Pulmonary artery endothelial cell (primary cell): ENCODE measurements around the gene FLT1. TPM values are rescaled to one million over a fixed set of nuclear protein-coding genes. Genes with fewer than 3 reads are reported as not detected.
A peak's percentile ranks its signal among the peaks of the same experiment; 100 is the strongest.

Experiments
- DNase-seq: peaks from one replicate; pipeline ENCODE4 v3.0.0-alpha.2; 2011; ENCODE audit warnings: low read depth, low spot score
- total RNA-seq: library from RNA; depleted of rRNA; stranded (reverse); fragments of >200 nt; gene quantifications from 2 replicates; pipeline ENCODE4 v1.2.3, GENCODE V29; 2014

The FLT1 gene
- total RNA-seq, 1 donor from 2014 or later: 110 TPM

DNA sequence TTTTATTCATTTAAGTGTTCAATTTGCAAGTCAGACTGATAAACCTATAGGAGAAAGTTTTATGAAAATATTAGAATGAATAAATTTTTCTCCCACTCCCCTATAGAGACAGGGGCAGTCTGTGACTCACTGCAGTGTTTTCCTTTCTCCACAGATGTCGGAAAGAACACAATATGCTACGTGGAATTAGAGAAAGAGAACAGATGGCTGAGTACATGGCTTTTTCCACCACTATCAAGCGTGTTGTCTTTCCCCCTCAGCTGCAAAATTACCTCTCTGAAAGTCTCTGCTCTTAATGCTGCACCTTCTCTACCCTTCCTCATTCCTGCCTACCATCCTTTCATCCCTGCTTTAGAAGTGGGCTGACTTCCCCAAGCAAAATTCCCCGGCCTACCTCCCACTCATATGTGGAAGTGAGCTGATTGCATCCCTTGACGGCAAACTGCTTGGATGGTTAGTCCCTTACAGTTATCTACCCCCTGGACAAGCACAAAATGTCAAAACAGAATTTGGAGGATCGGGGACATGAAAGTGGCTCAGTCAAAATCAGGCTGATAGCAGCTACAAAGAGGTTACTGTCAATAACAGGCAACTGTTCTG lies 30.0 kb downstream of the FLT1 start:
- DNase-seq: no peak

DNA sequence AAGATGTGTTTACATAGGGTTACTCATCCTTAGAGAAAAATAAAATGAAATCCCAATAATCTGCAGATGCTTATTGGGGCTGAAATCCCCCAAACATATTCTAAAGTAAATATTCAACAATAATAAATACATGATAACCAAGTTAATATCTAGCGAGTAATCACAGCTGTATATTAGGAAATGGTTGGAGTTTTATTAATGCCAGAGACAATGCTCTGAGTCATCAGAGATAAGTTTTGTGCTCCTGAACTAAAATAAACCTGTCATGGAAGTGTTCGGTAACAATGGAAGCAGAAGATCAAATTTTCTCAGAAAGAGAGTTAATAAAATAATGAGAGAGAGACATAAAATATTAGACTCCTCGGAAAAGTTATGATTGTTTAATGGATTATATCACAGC lies 31.4 kb downstream of the FLT1 start:
- DNase-seq: no peak

DNA sequence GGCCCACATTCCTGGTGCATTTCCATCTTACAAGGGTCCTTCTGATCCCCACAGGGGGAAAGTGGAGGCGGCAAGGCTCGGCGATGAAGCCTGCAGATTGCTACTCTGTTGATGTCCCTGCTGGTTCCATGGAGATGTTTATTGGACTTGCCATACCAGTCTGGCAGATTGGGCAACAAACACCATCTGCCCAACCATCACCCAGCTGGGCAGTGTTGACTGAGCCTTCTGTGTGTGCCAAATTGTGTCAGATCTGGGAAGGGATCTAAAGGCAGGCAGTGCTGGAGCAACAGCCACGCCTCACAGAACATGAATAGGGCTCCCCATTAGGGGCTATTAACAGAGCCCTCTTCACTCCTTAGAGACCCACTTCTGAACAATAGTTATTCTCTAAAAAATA lies 35.0 kb downstream of the FLT1 start:
- DNase-seq: no peak

DNA sequence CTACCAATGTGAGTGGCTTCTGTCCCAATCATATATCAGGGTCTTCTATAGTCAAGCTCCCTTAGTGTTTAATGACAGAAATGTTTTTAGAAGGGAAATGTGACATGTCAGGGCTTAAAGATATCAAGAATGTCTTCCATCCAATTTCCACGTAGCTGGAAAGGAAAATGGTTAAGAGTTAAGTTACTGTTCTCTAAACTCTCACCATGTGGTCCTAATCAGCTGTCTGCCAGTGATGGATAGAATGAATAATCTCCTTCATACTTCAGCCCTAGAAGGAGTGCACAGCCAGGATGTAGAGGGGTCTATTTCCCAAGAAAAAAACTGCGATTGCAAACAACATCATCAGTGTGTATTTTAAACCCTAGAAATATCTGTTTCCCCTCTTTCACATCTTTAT lies 36.3 kb downstream of the FLT1 start:
- no peak for DNase-seq

DNA sequence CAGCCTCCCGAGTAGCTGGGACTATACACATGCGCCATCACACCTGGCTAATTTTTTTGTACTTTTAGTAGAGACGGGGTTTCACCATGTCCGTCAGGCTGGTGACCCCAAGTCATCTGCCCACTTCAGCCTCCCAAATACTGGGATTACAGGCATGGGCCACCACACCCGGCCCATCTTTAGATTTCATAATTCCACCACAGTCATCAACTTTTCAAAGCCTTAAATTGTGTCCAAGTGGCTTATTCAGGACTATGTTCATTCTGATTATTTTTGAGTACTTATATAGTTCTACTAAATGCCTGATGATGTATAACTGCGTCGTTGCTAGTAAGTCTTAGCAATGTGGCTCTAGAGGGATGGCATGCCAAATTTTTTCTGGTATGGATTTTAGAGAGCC lies 36.9 kb downstream of the FLT1 start:
- no peak for DNase-seq

DNA sequence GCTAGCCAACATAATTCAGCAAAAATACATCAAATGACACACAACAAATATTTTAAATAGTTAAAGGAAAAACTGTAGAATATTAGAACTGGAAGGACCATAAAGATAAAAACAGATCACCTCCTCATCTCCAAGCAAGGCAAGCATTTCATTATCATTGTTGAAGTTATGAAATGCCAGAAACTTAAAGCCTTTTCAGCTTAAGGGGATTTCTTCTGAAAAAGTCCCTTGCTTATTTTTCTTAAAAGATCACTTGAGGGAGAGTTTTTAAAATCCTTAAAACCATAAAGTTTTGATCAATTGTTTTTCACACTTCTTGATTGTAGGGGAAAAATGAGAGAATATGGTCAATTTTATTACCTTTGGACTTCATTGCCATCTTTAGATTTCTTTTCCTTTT lies 37.4 kb downstream of the FLT1 start:
- no peak for DNase-seq

DNA sequence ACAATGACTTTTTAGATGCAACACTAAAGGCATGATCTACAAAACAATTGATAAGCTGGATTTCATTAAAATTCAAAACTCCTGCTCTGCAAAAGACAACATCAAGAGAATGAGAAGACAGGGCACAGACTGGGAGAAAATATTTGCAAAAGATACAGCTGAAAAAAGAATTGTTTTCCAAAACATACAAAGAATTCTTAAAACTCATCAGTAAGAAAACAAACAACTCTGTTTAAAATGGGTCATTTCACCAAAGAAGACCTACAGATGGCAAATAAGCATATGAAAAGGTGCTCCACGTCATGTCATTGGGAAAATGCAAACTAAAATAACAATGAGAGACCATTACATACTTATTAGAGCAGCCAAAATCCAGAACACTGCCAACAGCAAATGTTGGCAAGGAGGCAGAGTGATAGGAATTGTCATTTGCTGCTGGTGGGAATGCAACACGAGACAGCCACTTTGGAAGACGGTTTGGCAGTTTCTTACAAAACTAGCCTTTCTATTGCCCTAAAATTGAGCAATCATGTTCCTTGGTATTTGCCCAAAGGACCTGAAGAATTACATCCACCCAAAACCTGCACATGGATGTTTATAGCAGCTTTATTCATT lies 39.2 kb downstream of the FLT1 start:
- no peak for DNase-seq

DNA sequence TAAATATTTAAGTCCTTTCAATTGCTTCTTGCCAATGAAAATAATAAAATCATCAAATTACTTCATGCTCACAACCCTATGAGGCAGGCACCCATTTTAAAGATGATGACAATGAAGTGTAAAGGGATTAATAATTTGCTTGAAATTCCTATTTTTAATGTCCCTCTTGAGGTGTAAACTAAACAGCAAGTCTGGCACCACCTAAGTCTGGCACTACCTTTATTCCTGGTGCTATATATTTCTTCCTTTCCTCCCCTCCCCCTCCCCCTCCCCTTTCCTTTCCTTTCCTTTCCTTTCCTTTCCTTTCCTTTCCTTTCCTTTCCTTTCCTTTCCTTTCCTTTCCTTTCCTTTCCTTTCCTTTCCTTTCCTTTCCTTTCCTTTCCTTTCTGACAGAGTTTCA lies 42.2 kb downstream of the FLT1 start:
- no peak for DNase-seq

DNA sequence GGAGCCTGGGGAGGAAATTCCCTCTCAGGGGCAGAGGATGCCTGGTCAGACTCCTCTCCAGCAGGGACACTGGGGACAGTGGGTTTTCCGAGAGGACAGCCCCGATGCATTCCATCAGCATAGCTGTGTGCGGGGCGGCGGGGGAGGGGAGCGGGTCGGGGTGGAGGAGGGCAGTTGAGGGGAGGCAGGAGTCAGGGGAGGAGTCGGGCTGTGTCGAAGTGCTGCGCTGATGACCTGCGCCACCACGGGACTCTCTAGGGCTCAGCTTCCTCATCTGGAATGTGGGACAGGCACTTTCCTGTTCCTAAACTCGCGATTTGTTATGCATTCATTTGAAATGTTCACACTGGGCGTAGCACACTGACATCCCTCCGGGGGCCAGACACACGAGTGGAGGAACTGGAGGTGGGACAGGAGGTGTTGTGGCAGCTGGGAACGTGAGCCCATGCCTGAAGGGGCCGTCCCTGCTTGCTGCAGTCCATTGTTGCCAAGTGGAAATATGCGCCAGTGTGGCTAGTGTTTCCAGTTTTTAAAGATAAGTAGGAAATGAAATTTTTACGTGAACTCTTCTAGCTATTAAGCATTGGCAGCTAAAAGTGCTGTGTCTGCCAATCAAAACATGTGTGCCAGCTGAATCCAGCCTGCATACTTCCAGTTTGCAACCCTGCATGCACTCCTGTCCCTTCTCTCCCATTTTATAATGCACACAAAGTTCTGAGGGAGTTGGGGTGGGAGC lies 43.3 kb downstream of the FLT1 start:
- peak; percentile 63 for DNase-seq

DNA sequence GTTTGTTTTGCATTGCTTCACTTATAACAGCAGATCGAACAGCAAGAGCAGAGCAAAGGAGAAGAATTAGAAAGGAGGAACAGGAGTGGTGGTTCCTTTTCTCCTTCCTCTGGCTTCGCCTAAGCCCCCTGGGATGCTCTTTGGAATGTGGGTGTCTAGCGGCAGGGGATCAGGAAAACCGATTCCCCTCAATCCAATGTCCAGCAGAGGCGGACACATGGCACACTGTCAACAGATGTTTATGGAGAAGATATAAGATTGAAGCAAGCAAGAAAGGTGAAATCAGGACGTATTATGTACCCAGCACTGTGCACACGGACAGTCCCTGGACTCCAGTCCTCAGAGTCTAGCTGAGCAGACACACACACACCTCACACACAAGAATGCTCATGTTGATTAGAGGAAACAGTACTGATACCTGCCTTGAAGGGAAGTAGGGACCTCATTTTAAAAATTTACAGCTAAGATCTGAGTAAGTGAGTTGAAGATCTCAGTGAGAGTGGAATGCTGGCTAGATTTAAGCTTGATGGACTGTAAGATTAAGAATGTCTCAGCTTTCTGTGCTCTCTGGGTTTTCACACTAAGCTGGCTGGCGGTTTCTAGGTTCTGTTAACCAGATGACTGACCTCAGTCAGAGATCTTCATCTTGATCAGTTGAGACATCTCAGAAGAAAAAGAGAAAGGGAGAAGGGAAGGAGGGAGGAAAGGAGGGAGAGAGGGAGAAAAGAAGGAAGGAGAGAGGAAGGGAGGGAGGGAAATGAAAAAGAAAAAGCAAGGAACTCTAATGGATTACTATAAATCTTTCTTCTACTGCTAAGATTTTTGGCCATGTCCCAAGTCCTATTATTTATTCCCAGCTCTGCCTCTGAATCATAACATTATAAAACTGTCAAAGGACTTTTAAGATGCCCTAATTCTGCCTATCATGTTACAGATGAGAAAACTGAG lies 44.8 kb downstream of the FLT1 start:
- DNase-seq: no peak

DNA sequence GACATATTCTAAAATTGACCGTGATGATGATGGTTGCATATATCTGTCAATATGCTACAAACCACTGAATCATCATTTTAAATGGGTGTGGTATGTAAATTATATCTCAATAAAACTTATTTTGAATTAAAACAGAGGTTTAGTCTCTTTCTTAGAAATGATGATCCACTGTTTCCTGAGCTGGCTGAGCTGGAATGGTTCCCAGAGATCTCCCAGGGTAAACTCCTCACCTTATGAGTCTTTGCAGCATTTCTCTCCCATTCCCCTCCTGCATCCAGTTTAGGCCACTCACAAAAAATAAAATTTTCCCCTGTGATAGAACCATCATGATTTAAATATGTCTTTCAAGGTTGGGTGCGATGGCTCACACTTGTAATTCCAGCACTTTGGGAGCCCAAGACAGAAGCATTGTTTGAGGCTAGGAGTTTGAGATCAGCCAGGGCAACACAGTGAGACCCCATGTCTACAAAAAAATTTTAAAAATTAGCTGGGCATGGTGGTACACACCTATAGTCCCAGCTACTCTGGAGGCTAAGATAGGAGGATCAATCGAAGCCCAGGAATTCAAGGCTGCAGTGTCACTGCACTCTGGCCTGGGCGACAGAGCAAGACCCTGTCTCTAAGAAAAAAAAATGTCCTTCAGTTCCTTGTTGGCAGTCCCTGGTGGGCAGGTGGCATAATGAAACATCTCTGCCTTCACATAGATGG lies 46.1 kb downstream of the FLT1 start:
- DNase-seq: no peak

DNA sequence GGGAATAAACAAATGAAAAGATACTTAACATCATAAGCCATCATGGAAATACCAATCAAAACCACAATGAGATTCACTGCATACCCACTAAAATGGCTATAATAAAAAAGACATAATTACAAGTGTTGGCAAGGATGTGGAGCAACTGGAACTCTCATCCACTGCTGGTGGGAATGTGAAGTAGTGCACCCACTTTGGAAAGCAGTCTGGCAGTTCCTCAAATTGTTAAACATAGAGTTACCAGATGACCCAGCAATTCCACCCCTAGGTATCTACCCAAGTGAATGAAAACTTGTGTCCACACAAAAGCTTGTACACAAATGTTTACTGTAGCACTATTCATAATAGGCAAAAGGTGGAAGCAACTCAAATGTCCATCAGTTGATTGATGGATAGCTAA lies 46.9 kb downstream of the FLT1 start:
- no peak for DNase-seq

DNA sequence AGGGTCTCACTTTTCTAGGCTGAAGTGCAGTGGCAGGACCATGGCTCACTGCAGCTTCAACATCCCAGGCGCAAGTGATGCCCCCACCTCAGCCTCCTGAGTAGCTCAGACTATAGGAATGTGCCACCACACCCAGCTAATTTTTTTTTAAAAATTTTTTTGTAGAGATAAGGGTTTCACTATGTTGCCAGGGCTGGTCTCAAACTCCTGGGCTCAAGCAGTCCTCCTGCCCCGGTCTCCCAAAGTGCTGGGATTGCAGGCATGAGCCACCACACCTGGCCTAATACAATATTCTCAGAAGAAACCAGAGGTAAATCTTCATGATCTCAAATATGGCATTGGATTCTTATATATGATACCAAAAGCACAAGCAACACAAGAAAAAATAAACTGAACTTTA lies 47.7 kb downstream of the FLT1 start:
- no peak for DNase-seq

DNA sequence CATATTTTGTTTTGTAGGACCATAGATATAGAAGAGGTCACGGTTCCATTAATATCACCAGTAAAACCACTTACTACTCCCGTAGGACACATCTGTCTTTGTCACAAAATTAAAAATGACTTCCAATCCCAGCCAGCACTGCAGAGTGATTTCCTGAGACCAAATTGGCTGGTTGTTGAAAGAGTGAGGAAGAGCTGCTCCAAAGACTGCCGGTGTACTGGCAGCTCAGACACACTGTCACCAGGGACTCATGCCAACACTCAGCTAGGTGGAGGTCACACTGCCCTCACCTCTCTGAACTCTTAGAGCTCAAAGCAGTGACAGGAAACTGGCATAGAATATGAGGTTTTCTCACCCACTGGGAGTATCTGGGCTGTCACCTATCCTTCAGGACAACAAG lies 52.1 kb downstream of the FLT1 start:
- no peak for DNase-seq

DNA sequence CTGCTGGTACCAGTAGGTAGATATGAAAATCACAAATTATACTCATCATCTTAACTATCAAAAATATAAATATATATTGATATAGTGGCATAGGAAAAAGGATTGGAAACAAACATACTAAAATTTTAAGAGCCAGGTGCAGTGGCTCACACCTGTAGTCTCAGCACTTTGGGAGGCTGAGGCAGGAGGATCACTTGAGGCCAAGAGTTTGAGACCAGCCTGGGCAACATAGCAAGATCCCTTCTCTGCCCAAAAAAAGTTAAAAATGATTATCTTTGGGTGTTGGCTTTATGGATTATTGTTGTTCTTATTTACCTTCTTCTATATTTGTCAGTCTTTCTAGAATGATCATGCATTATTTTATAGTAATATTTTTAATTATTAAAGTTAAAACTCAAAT lies 53.4 kb downstream of the FLT1 start:
- DNase-seq: no peak

DNA sequence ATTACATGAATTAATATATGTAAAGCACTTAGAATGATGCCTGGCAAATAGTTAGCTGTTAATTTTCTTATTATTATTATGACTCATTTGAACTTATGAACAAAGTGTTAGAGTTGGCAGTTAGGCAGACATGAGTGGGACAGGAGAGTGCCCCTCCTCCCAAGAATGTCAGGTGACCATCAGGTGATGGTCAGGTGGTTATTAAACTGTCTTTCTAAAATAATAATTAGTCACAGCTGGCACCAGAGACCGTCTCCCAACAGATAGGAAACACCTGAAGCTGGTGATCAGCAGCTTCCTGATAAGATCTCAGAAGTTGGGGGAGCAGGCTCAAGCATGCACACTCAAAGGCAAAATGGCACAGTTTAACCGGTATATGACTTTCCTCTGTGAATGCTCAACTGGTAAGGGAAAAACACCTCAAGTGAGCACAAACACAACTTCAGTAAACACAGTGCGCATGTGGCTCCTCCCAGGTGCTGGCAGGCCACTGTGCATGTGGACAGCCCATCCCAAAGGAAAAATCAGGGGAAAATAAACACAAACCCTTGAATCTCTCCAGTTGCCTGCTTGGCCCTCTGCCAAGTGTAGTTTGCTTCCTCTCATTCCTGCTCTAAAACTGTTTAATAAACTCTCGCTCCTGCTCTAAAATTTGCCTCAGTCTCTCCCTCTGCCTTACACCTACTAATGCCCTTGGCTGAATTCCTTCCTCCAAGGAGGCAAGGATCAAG lies 54.0 kb downstream of the FLT1 start:
- DNase-seq: no peak

DNA sequence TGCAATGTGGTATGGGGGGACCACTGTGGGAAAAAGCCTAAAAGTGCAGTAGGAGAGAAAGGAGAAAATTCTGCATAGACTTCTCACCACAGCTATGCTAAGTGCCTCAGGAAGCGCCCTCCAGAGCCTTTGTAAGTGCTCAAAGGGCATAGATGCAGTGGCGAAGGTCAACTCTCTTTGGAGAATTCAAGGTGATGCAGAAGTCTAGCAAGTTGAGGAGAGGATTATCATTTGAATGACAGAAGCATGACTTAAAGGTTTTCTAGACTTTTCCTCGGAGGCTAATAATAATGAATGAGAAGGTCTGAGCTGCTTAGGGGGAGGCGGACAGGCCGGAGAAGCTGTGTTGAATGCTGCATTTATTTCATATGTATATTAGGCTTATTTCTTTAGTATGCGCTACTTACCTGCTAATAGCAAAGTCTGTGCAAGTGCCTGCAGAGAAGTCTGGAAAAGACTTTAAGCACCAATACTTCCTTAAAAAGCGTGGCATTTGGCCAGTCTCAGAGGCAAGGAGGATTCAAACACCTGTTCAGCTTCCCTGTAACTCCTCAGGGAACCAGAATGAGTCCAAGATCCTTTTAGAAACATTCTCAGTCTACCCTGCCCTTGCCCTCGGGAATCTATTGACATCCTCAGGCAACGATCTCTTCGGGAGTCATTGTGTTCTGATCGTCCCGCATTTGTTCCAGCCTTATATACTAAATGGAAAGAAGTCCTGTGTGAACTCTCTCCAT lies 56.2 kb downstream of the FLT1 start:
- DNase-seq: no peak

DNA sequence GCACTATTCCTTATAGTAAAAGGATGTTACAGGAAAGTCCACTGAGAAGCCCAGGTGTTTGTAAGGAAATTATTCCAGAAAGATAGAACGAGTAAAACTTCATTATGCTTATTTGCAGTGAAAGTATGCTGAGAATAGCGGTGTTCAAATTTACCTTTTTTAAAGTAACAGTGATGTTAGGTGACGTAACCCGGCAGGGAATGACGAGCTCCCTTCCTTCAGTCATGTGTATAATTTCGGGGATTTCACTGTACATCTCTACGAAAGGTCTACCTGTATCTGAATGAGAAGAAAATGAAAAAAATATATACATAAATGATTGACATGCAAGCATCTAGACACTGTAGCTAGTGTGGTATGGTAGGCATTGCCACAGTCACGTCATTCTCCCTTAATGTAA lies 56.9 kb downstream of the FLT1 start:
- DNase-seq: no peak

DNA sequence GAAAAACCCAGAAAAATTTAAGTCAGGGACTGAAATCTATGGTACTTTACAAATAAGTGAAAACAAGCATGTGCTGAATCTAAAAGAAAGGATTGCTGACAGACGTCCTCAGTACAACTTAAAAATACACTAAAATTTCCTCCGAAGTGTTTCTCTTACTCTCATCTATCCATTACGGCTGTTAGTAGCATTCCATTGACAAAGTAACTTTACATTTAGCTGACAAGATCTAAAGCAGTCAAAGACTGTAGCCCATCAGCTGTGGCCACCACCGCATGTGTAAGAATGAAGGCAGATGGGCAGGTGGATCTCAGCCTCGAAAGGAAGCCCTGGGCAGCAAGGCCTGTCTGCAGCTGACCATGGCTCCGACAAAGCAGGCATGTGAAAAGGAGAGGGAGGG lies 59.0 kb downstream of the FLT1 start:
- DNase-seq: no peak

DNA sequence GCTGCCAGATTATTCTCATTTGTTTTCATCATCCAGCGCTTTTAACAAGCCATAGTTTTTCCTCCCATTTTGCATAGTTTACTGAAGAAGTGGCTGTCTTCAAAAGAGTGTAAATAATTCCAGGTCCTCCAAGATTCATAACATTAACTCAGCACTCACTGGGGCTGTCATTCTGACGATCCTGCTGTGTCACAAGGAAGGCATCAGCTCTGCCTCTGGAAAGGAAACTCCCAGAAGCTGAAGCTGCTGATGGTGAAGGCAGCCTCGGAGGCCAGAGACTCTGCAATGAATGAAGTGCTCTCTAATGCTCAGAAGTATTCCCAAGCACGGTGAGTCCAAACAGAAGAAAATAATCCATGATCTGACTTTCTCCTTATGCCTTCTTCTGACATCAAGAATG lies 60.0 kb downstream of the FLT1 start:
- no peak for DNase-seq
